ENCODE data around the gene POLR2E. TPM values are rescaled to one million over a fixed set of nuclear protein-coding genes. Genes with fewer than 3 reads are reported as not detected.

POLR2E gene
- total and polyA plus RNA-seq, 9 of the 15 experiments (the other 6 are each of a cell fraction or from before 2014, with no cell fraction given), result 3.4 to 413 (median 244) TPM

DNA sequence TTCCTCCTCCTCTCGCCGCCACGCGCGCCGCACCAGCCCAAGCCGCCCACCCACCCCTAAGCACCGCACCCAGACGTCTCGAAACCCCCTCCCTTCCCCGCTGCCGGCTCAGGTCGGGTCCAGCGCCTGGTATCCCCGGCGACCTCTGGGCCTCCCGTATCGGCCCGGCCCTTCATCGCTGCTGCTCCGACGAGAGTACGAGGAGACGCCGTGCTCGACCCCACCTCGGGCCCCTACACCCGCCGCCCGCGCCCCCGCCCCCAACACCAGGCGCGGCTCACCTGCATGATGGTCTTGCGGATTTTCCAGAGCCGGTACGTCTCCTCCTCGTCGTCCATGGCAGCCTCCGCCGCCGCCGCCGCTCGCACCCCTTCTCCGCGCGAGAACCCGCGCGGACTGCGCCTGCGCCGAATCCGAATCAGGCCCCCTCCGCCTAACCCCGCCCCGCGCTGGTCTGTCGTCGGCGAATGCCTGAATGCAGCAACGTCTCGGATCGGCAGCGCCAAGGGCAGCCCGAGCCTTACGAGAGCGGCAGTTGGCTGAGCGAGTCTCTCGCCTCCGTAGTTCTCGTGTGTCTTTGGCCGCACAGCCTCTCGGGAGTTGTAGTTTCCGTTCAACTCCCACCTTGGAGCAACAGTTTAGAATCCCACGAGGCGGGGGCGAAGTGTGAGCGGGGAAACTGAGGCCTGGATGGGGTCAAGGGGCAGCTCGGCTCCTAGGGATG, at the start of gene POLR2E (continued):
- TF ChIP-seq, protein P1, sequence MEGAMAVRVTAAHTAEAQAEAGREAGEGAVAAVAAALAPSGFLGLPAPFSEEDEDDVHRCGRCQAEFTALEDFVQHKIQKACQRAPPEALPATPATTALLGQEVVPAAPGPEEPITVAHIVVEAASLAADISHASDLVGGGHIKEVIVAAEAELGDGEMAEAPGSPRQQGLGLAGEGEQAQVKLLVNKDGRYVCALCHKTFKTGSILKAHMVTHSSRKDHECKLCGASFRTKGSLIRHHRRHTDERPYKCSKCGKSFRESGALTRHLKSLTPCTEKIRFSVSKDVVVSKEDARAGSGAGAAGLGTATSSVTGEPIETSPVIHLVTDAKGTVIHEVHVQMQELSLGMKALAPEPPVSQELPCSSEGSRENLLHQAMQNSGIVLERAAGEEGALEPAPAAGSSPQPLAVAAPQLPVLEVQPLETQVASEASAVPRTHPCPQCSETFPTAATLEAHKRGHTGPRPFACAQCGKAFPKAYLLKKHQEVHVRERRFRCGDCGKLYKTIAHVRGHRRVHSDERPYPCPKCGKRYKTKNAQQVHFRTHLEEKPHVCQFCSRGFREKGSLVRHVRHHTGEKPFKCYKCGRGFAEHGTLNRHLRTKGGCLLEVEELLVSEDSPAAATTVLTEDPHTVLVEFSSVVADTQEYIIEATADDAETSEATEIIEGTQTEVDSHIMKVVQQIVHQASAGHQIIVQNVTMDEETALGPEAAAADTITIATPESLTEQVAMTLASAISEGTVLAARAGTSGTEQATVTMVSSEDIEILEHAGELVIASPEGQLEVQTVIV (CRISPR knock-in tag; IDR thresholded peaks at IDR 0.05; ENCODE audit: borderline replicate concordance), result no peak
- TF ChIP-seq SREBF1 (IDR thresholded peaks at IDR 0.05; ENCODE audit: borderline replicate concordance, low read depth, low read length) (peak; percentile 78; the same call in 1 of the 2 replicates), EGR1 (conservative IDR thresholded peaks at IDR 0.05) (peak; percentile 75), RBM39 (optimal IDR thresholded peaks at IDR 0.05; ENCODE audit: low read depth, low read length) (no peak), NR3C1 (CRISPR knock-in tag; IDR thresholded peaks at IDR 0.05) (no peak), YBX1 (IDR thresholded peaks at IDR 0.05) (no peak), GABPA (tag; conservative IDR thresholded peaks at IDR 0.05; ENCODE audit: low read depth) (peak; percentile 52; the same call in 1 of the 2 replicates), ARHGAP35 (IDR thresholded peaks at IDR 0.05; ENCODE audit: partially characterized antibody) (peak; percentile 88), RBM34 (IDR thresholded peaks at IDR 0.05; ENCODE audit: borderline replicate concordance, insufficient read depth, low read length) (no peak), HLTF (IDR thresholded peaks at IDR 0.05) (no peak), PHB (CRISPR knock-in tag; IDR thresholded peaks at IDR 0.05) (no peak), SIN3B (IDR thresholded peaks at IDR 0.05; ENCODE audit: low read depth) (0 out of 2 replicates have a peak, but pooled peaks have one; percentile 18), MBD2 (IDR thresholded peaks at IDR 0.05; ENCODE audit: borderline replicate concordance, low read depth) (peak; percentile 73; the same call in 1 of the 2 replicates), NCOA6 (IDR thresholded peaks at IDR 0.05) (no peak), PCBP1 (IDR thresholded peaks at IDR 0.05; ENCODE audit: low read depth, low read length, poor library complexity, severe bottlenecking) (peak; percentile 25)
- TF ChIP-seq, protein P2, sequence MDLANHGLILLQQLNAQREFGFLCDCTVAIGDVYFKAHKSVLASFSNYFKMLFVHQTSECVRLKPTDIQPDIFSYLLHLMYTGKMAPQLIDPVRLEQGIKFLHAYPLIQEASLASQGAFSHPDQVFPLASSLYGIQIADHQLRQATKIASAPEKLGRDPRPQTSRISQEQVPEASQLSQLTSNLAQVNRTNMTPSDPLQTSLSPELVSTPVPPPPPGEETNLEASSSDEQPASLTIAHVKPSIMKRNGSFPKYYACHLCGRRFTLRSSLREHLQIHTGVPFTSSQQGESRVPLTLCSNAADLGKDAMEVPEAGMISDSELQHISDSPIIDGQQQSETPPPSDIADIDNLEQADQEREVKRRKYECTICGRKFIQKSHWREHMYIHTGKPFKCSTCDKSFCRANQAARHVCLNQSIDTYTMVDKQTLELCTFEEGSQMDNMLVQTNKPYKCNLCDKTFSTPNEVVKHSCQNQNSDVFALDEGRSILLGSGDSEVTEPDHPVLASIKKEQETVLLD (IDR thresholded peaks at IDR 0.05), result peak; percentile 35; the same call in 1 of the 2 replicates
- TF ChIP-seq, protein P3, sequence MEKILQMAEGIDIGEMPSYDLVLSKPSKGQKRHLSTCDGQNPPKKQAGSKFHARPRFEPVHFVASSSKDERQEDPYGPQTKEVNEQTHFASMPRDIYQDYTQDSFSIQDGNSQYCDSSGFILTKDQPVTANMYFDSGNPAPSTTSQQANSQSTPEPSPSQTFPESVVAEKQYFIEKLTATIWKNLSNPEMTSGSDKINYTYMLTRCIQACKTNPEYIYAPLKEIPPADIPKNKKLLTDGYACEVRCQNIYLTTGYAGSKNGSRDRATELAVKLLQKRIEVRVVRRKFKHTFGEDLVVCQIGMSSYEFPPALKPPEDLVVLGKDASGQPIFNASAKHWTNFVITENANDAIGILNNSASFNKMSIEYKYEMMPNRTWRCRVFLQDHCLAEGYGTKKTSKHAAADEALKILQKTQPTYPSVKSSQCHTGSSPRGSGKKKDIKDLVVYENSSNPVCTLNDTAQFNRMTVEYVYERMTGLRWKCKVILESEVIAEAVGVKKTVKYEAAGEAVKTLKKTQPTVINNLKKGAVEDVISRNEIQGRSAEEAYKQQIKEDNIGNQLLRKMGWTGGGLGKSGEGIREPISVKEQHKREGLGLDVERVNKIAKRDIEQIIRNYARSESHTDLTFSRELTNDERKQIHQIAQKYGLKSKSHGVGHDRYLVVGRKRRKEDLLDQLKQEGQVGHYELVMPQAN (IDR thresholded peaks at IDR 0.05; ENCODE audit: borderline replicate concordance), result peak; percentile 47; the same call in 1 of the 2 replicates
- TF ChIP-seq, protein P4, sequence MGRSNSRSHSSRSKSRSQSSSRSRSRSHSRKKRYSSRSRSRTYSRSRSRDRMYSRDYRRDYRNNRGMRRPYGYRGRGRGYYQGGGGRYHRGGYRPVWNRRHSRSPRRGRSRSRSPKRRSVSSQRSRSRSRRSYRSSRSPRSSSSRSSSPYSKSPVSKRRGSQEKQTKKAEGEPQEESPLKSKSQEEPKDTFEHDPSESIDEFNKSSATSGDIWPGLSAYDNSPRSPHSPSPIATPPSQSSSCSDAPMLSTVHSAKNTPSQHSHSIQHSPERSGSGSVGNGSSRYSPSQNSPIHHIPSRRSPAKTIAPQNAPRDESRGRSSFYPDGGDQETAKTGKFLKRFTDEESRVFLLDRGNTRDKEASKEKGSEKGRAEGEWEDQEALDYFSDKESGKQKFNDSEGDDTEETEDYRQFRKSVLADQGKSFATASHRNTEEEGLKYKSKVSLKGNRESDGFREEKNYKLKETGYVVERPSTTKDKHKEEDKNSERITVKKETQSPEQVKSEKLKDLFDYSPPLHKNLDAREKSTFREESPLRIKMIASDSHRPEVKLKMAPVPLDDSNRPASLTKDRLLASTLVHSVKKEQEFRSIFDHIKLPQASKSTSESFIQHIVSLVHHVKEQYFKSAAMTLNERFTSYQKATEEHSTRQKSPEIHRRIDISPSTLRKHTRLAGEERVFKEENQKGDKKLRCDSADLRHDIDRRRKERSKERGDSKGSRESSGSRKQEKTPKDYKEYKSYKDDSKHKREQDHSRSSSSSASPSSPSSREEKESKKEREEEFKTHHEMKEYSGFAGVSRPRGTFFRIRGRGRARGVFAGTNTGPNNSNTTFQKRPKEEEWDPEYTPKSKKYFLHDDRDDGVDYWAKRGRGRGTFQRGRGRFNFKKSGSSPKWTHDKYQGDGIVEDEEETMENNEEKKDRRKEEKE (IDR thresholded peaks at IDR 0.05; ENCODE audit: borderline replicate concordance in 1 of 2, control insufficient read depth in 1 of 2, low read depth in 2 of 2, low read length in 1 of 2), result peak in 1 of 2 experiments; percentile 74; a peak in 2 of 4 replicates

All from K562 (cell line).